Measurements from ENCODE around the gene GALNT18. TPM values are rescaled to one million over a fixed set of nuclear protein-coding genes. Genes with fewer than 3 reads are reported as not detected.
A peak's percentile ranks its signal among the peaks of the same experiment; 100 is the strongest.

GALNT18 gene
- total RNA-seq, 4 donors from 2014 or later, result 3.5 to 31.4 (median 11.1) TPM

DNA sequence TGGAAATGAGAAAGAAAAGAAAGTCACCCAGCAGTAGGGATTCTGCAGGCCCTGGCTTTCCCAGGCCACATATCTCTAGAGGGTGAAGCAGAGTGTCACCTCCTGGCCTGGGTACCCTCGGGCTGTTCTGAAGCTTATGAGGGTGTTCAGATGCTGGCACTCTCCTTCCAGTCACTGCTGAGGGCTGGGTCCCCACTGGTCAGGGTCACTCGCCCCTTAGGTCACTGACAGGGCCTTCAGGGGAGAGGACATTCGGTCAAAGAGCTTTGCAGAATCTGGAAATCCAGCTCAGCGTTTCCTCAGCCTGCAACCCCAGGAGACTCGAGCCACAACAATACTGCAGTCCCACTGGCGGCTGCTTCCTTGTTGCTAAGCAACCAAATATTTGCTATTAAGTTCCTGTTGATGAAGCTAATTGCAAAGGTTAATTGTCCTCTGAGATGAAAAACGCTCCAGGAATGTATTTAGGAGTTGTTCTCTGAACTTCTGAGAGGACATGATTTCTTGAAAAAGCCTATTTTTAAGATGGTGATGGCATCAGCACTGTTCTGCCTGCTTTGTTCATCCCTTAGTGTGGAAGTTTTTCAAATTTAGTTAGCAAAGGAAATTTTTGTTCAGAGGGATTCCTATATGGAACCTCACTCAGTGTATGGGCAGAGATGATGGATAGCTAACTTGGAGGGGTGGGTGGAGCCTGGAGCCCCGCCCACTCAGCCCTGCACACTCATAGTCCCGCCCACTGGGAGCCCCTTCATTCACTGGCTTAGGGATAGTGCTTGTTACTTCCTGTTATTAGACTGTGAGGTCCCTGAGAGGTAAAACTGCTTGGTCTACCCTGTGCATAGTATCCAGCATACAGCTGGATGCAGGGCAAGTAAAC is 378.0 kb downstream of the GALNT18 start:
- Histone ChIP-seq H3K27me3 (no peaks in the 10 kb centered on the region), H3K36me3 (no peaks in the 10 kb centered on the region), H3K27ac (peak overlapping the region; percentile 42 to 78 (median 60)), H3K4me1 (peaks cover 0 to 25% (median 3%) of the 10 kb centered on the region in 4 donors), H3K4me3 (no peak overlapping the region), H3K9me3 (no peaks in the 10 kb centered on the region)
- peak; percentile 52 to 65 (median 58) for DNase-seq
- no peak for TF ChIP-seq POLR2A (IDR thresholded peaks at IDR 0.05)
- TF ChIP-seq, protein P1, sequence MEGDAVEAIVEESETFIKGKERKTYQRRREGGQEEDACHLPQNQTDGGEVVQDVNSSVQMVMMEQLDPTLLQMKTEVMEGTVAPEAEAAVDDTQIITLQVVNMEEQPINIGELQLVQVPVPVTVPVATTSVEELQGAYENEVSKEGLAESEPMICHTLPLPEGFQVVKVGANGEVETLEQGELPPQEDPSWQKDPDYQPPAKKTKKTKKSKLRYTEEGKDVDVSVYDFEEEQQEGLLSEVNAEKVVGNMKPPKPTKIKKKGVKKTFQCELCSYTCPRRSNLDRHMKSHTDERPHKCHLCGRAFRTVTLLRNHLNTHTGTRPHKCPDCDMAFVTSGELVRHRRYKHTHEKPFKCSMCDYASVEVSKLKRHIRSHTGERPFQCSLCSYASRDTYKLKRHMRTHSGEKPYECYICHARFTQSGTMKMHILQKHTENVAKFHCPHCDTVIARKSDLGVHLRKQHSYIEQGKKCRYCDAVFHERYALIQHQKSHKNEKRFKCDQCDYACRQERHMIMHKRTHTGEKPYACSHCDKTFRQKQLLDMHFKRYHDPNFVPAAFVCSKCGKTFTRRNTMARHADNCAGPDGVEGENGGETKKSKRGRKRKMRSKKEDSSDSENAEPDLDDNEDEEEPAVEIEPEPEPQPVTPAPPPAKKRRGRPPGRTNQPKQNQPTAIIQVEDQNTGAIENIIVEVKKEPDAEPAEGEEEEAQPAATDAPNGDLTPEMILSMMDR (IDR thresholded peaks at IDR 0.05), result no peak

DNA sequence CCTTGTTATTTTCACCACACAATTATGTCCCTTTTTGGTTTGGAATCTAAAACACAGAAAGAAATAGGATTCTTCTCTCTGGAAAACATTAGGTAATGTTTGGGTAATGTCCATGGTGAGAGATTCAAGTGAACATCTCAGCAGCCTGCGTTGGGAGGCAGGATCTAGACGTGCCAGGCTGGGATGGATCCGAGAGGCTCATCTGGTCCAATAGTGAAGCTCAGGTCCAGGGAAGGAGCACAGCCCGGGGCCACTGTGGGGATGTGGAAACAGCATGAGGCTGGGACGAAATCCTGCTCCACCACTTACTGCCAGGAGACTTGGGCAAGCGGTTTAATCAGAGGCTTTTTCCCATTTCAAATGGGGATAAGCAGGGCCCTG is 378.6 kb downstream of the GALNT18 start:
- H3K4me3 ChIP-seq, result no peak overlapping the region
- no peaks in the 10 kb centered on the region for H3K36me3 ChIP-seq
- no peaks in the 10 kb centered on the region for H3K9me3 ChIP-seq
- no peaks in the 10 kb centered on the region for H3K27me3 ChIP-seq
- peak overlapping the region; percentile 42 to 78 (median 60) for H3K27ac ChIP-seq
- H3K4me1 ChIP-seq, result peaks cover 0 to 25% (median 3%) of the 10 kb centered on the region in 4 donors
- TF ChIP-seq POLR2A (IDR thresholded peaks at IDR 0.05), result no peak
- TF ChIP-seq, protein P1 (IDR thresholded peaks at IDR 0.05), result no peak
- peak in 1 of 3 donors; percentile 52 for DNase-seq

DNA sequence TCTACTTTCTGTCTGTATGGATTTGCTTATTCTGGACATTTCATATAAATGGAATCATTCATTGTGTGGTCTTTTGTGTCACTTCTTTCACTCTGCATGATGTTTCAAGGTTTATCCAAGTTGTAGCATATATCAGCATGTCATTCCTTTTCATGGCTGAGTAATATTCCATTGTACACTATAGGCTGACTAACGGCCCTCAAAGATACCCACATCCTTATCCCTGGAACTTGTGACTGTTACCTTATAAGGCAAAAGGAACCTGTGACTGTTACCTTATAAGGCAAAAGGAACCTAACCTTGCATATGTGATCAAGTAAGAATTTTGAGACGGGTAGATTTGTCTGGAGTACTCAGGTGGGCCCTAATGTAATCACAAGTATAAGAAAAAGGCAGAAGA is 380.5 kb downstream of the GALNT18 start:
- no peak overlapping the region for H3K4me3 ChIP-seq
- H3K4me1 ChIP-seq, result peaks cover 0 to 25% (median 3%) of the 10 kb centered on the region in 4 donors
- no peak for TF ChIP-seq POLR2A (IDR thresholded peaks at IDR 0.05)
- TF ChIP-seq, protein P1 (IDR thresholded peaks at IDR 0.05), result no peak
- H3K27ac ChIP-seq, result peak overlapping the region in 1 of 4 donors; percentile 2
- no peaks in the 10 kb centered on the region for H3K27me3 ChIP-seq
- H3K36me3 ChIP-seq, result no peaks in the 10 kb centered on the region
- no peak for DNase-seq
- H3K9me3 ChIP-seq, result no peaks in the 10 kb centered on the region

DNA sequence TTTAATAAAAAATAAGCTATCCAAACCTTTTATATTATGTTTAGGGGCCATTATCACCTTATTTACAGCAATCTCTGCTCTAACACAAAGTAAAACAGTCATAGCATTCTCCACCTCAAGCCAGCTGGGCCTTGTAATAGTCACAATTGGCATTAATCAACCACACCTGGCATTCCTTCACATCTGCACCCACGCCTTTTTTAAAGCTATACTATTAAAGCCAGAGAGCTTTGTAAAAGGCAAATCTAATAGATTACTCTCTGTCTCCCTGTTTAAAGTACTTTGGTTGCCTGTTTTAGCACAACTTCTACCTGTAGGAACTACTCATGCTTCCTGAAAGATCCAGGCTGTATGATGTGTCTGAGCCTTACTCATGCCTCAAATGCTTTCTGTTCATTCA is 381.8 kb downstream of the GALNT18 start:
- peaks cover 0 to 18% (median 3%) of the 10 kb centered on the region in 4 donors for H3K4me1 ChIP-seq
- H3K27ac ChIP-seq, result no peak overlapping the region
- no peaks in the 10 kb centered on the region for H3K36me3 ChIP-seq
- TF ChIP-seq POLR2A (IDR thresholded peaks at IDR 0.05), result no peak
- TF ChIP-seq, protein P1 (IDR thresholded peaks at IDR 0.05), result no peak
- H3K4me3 ChIP-seq, result no peak overlapping the region
- H3K9me3 ChIP-seq, result no peaks in the 10 kb centered on the region
- DNase-seq, result no peak
- no peaks in the 10 kb centered on the region for H3K27me3 ChIP-seq

DNA sequence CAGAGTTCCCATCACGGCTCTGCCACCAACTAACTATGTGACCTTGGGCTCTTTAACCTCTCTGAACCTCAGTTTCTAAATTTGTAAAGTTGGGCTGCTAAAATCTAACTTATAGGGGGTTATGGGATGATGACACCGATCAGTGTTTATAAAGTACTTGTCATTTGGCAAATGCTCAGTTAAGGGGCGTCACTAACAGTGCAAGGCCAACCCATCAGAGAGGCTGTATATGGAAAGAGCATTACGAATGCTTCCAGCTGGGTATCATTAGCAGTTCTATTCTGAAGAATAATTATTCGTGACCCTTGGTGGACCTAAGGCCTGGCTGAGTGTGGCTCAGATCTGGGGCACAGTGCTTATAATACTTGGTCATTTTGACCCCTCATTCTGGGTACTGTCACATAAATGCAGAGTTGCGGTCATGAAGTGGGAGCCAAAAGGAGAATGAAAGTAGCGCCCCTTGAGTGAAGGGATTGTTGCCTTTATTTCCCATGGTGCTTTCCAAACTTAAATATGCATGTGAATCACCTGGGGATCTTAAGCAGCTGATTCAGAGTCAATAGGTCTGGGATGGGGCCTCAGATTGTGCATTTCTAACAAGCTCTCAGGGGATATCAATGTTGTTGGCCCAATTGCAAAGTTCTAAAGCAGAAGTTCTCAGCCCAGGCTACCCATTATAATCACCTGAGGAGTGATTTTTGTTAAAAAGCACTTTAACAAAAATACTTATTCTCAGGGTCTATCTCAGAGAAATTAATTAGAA is 384.6 kb downstream of the GALNT18 start:
- Histone ChIP-seq H3K9me3 (no peaks in the 10 kb centered on the region), H3K27ac (no peak overlapping the region), H3K27me3 (no peaks in the 10 kb centered on the region), H3K4me1 (no peaks in the 10 kb centered on the region), H3K36me3 (no peaks in the 10 kb centered on the region), H3K4me3 (no peak overlapping the region)
- TF ChIP-seq POLR2A (IDR thresholded peaks at IDR 0.05), result no peak
- TF ChIP-seq, protein P1 (IDR thresholded peaks at IDR 0.05), result no peak
- DNase-seq, result no peak
